ENCODE data around the gene CDC16.

CDC16 gene

DNA sequence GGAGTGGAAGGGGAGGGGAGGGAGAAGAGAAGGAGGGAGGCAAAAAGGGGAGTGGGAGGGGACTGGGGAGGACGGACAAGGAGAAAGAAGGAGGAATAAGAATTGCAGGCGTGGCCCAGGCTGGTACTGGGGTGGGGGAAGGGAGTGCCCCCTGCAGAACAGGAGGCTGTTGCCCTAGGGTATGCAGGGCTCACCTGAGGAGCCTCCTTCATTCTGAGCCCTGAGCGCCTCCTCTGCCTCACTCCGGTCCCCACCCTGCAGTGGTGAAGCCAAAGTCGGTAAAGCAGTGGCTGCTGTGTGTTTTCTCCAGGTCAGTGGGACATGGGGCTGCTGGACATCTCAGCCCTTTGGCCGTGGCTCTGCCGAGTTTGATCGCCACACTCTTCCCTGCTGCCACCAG, 9.1 kb upstream of the CDC16 start:
- FAIRE-seq (no peak), DNase-seq (ENCODE audit: insufficient read length, low spot score) (no peak)
- TF ChIP-seq PAX5 (IDR thresholded peaks at IDR 0.05; ENCODE audit: insufficient read depth, low read length, severe bottlenecking) (no peak), SPI1 (IDR thresholded peaks at IDR 0.05; ENCODE audit: low read depth, low read length) (no peak), POU2F2 (IDR thresholded peaks at IDR 0.05; ENCODE audit: low read depth, low read length) (no peak), TAF1 (IDR thresholded peaks at IDR 0.05; ENCODE audit: low read depth, low read length) (no peak), POLR2A (IDR thresholded peaks at IDR 0.05; ENCODE audit: low read depth, low read length) (no peak), POLR2AphosphoS5 (IDR thresholded peaks at IDR 0.05; ENCODE audit: low read depth, low read length) (no peak)

- TF ChIP-seq SPI1 (IDR thresholded peaks at IDR 0.05; ENCODE audit: low read depth, low read length) (no peak), POLR2A (IDR thresholded peaks at IDR 0.05; ENCODE audit: low read depth, low read length) (no peak), POLR2AphosphoS5 (IDR thresholded peaks at IDR 0.05; ENCODE audit: low read depth, low read length) (no peak), POU2F2 (IDR thresholded peaks at IDR 0.05; ENCODE audit: low read depth, low read length) (no peak)
- FAIRE-seq (peak; percentile 54), DNase-seq (ENCODE audit: insufficient read length, low spot score) (no peak)
Observed at GRCh38 chr13:114226088-114226487, 8.6 kb upstream of the CDC16 start.

DNA sequence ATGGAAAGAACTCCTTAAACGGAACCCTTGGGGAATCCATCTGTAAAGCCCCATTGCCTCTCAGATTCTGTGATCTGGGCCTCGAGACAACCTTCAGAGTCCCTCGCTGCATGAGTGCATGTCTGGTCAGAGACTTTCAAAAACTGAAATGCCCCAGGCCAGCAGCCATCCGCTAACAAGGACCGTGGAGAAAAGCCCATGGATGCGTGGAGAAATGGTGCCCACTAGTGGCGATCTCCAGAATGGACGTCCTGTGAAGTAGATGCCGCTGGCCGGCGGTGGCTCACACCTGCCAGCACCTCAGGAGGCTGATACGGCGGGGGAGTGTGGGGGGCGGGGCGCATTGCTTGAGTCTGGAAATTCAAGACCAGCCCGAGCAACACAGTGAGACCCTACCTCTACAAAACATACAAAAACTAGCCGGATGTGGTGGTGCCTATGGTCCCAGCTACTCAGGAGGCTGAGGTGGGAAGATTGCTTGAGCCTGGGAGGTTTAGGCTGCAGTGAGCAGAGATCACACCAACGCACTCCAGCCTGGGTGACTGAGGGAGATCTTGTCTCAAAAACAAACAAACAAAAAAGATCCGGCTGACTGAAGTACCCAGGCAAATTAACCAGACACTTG, 7.9 kb upstream of the CDC16 start:
- FAIRE-seq (peak; percentile 97), DNase-seq (ENCODE audit: insufficient read length, low spot score) (peak; percentile 73)
- TF ChIP-seq POLR2AphosphoS5 (IDR thresholded peaks at IDR 0.05; ENCODE audit: low read depth, low read length) (no peak), POLR2A (IDR thresholded peaks at IDR 0.05; ENCODE audit: low read depth, low read length) (no peak), TAF1 (IDR thresholded peaks at IDR 0.05; ENCODE audit: low read depth, low read length) (no peak), PAX5 (IDR thresholded peaks at IDR 0.05; ENCODE audit: insufficient read depth, low read length, severe bottlenecking) (no peak), POU2F2 (IDR thresholded peaks at IDR 0.05; ENCODE audit: low read depth, low read length) (no peak; the same call in 1 of the 2 replicates)

DNA sequence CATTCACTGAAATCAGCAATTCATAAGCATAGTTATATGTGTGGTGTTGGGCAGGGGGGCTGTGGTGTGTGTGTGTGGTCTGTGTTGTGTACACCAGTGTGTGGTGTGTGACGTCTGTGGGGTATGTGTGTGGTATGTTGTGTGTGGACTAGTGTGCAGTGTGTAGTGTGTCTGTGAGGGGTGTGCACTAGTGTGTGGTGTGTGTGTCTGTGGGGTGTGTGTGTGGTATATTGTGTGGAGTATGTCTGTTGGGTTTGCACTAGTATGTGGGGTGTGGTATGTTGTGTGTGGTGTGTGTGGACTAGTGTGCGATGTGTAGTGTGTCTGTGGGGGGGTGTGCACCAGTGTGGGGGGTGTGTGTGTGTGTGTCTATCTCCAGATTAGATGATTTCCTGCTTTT, 7.2 kb upstream of the CDC16 start:
- DNase-seq (ENCODE audit: insufficient read length, low spot score) (no peak), FAIRE-seq (peak; percentile 85)
- no peak for TF ChIP-seq POU2F2 (IDR thresholded peaks at IDR 0.05; ENCODE audit: low read depth, low read length)
- no peak for TF ChIP-seq POLR2A (IDR thresholded peaks at IDR 0.05; ENCODE audit: low read depth, low read length)
- TF ChIP-seq TAF1 (IDR thresholded peaks at IDR 0.05; ENCODE audit: low read depth, low read length): no peak
- TF ChIP-seq PAX5 (IDR thresholded peaks at IDR 0.05; ENCODE audit: insufficient read depth, low read length, severe bottlenecking): no peak
- no peak for TF ChIP-seq POLR2AphosphoS5 (IDR thresholded peaks at IDR 0.05; ENCODE audit: low read depth, low read length)
- TF ChIP-seq SPI1 (IDR thresholded peaks at IDR 0.05; ENCODE audit: low read depth, low read length): no peak

GRCh38 chr13:114228176-114228575, 6.5 kb upstream of the CDC16 start:
- TF ChIP-seq SPI1 (IDR thresholded peaks at IDR 0.05; ENCODE audit: low read depth, low read length): no peak
- no peak for TF ChIP-seq POLR2AphosphoS5 (IDR thresholded peaks at IDR 0.05; ENCODE audit: low read depth, low read length)
- no peak for TF ChIP-seq PAX5 (IDR thresholded peaks at IDR 0.05; ENCODE audit: insufficient read depth, low read length, severe bottlenecking)
- TF ChIP-seq TAF1 (IDR thresholded peaks at IDR 0.05; ENCODE audit: low read depth, low read length): no peak
- no peak for TF ChIP-seq POU2F2 (IDR thresholded peaks at IDR 0.05; ENCODE audit: low read depth, low read length)
- no peak for TF ChIP-seq POLR2A (IDR thresholded peaks at IDR 0.05; ENCODE audit: low read depth, low read length)
- no peak for DNase-seq (ENCODE audit: insufficient read length, low spot score)
- no peak for FAIRE-seq

GRCh38 chr13:114229506-114229905, 5.2 kb upstream of the CDC16 start:
- DNase-seq (ENCODE audit: insufficient read length, low spot score) (no peak), FAIRE-seq (no peak)
- TF ChIP-seq SPI1 (IDR thresholded peaks at IDR 0.05; ENCODE audit: low read depth, low read length) (no peak), POU2F2 (IDR thresholded peaks at IDR 0.05; ENCODE audit: low read depth, low read length) (no peak), POLR2AphosphoS5 (IDR thresholded peaks at IDR 0.05; ENCODE audit: low read depth, low read length) (no peak), POLR2A (IDR thresholded peaks at IDR 0.05; ENCODE audit: low read depth, low read length) (no peak), PAX5 (IDR thresholded peaks at IDR 0.05; ENCODE audit: insufficient read depth, low read length, severe bottlenecking) (no peak), TAF1 (IDR thresholded peaks at IDR 0.05; ENCODE audit: low read depth, low read length) (no peak)

- no peak for FAIRE-seq
- TF ChIP-seq PAX5 (IDR thresholded peaks at IDR 0.05; ENCODE audit: insufficient read depth, low read length, severe bottlenecking) (no peak), POLR2A (IDR thresholded peaks at IDR 0.05; ENCODE audit: low read depth, low read length) (no peak), POU2F2 (IDR thresholded peaks at IDR 0.05; ENCODE audit: low read depth, low read length) (no peak), POLR2AphosphoS5 (IDR thresholded peaks at IDR 0.05; ENCODE audit: low read depth, low read length) (no peak), SPI1 (IDR thresholded peaks at IDR 0.05; ENCODE audit: low read depth, low read length) (no peak), TAF1 (IDR thresholded peaks at IDR 0.05; ENCODE audit: low read depth, low read length) (no peak)
- DNase-seq (ENCODE audit: insufficient read length, low spot score): no peak
Observed at GRCh38 chr13:114230117-114230516, 4.6 kb upstream of the CDC16 start.

GRCh38 chr13:114230575-114230974, 4.1 kb upstream of the CDC16 start:
- TF ChIP-seq POU2F2 (IDR thresholded peaks at IDR 0.05; ENCODE audit: low read depth, low read length): no peak
- TF ChIP-seq POLR2AphosphoS5 (IDR thresholded peaks at IDR 0.05; ENCODE audit: low read depth, low read length): no peak
- TF ChIP-seq POLR2A (IDR thresholded peaks at IDR 0.05; ENCODE audit: low read depth, low read length): no peak
- no peak for TF ChIP-seq PAX5 (IDR thresholded peaks at IDR 0.05; ENCODE audit: insufficient read depth, low read length, severe bottlenecking)
- no peak for TF ChIP-seq TAF1 (IDR thresholded peaks at IDR 0.05; ENCODE audit: low read depth, low read length)
- TF ChIP-seq SPI1 (IDR thresholded peaks at IDR 0.05; ENCODE audit: low read depth, low read length): no peak
- no peak for FAIRE-seq
- no peak for DNase-seq (ENCODE audit: insufficient read length, low spot score)

GRCh38 chr13:114231886-114232285, 2.8 kb upstream of the CDC16 start:
- FAIRE-seq: no peak
- no peak for DNase-seq (ENCODE audit: insufficient read length, low spot score)
- TF ChIP-seq POLR2A (IDR thresholded peaks at IDR 0.05; ENCODE audit: low read depth, low read length) (no peak), SPI1 (IDR thresholded peaks at IDR 0.05; ENCODE audit: low read depth, low read length) (no peak), TAF1 (IDR thresholded peaks at IDR 0.05; ENCODE audit: low read depth, low read length) (no peak), POLR2AphosphoS5 (IDR thresholded peaks at IDR 0.05; ENCODE audit: low read depth, low read length) (no peak), POU2F2 (IDR thresholded peaks at IDR 0.05; ENCODE audit: low read depth, low read length) (no peak)

GRCh38 chr13:114234266-114234644, 442 bp upstream of the CDC16 start:
- DNase-seq (ENCODE audit: insufficient read length, low spot score) (no peak), FAIRE-seq (no peak)
- no peak for TF ChIP-seq POLR2A (IDR thresholded peaks at IDR 0.05; ENCODE audit: low read depth, low read length)
- TF ChIP-seq SPI1 (IDR thresholded peaks at IDR 0.05; ENCODE audit: low read depth, low read length): no peak
- TF ChIP-seq POLR2AphosphoS5 (IDR thresholded peaks at IDR 0.05; ENCODE audit: low read depth, low read length): no peak
- no peak for TF ChIP-seq PAX5 (IDR thresholded peaks at IDR 0.05; ENCODE audit: insufficient read depth, low read length, severe bottlenecking)
- no peak for TF ChIP-seq TAF1 (IDR thresholded peaks at IDR 0.05; ENCODE audit: low read depth, low read length)
- TF ChIP-seq POU2F2 (IDR thresholded peaks at IDR 0.05; ENCODE audit: low read depth, low read length): no peak

Data from GM12891 (cell line).